ENCODE measurements around the gene MAGI2.
"Not testable (repeated sequence)": the region's sequence is repeated elsewhere in the genome, so short reads cannot be mapped to it uniquely, and the experiment has no call there.

The MAGI2 gene

DNA sequence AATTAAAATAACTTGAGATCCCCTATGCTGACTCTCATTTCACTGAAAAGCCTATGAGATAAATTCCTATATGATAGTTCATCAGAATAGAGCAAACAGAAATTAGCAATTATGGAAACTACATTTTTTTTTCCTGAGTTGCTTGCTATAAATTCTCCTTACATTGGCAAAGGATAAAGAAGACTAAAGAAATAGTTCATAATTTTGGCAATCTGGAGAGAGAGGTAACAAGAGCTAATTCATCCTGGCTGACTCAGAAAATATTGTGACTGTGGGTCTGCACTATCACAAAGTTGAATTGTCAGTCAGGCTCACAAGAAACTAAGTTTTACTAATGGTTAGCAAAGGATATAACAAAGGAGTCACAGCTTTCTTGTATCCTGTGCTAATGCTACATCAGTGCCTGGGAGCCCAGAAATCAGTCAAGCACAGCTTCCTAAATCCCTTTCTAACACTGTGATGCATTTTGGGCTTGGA, 483.0 kb downstream of the MAGI2 start:
- H3K4me1 ChIP-seq (ENCODE audit: insufficient read depth, low read length, poor library complexity, severe bottlenecking): no peaks in the 10 kb centered on the region
- H4K20me1 ChIP-seq (ENCODE audit: insufficient read depth, low read length, poor library complexity, severe bottlenecking): no peaks in the 10 kb centered on the region
- H3K27me3 ChIP-seq (ENCODE audit: insufficient read depth, low read length, poor library complexity, severe bottlenecking): no peaks in the 10 kb centered on the region
- H3K4me3 ChIP-seq (ENCODE audit: low read length, poor library complexity, severe bottlenecking): no peak overlapping the region
- TF ChIP-seq EZH2phosphoT487 (IDR thresholded peaks at IDR 0.05; ENCODE audit: borderline replicate concordance): no peak
- no peak for TF ChIP-seq CTCF (conservative IDR thresholded peaks at IDR 0.05; ENCODE audit: low read length)
- no peak overlapping the region for H3K4me2 ChIP-seq (ENCODE audit: low read depth, low read length, poor library complexity, severe bottlenecking)
- no peak overlapping the region for H3K9ac ChIP-seq (ENCODE audit: low read depth, low read length, poor library complexity, severe bottlenecking)
- H3K9me3 ChIP-seq (ENCODE audit: insufficient read depth, low read depth, low read length): no peaks in the 10 kb centered on the region
- H2AFZ ChIP-seq (ENCODE audit: low read length): no peak overlapping the region
- no peaks in the 10 kb centered on the region for H3K79me2 ChIP-seq (ENCODE audit: insufficient read depth, low read length)
- H3K36me3 ChIP-seq (ENCODE audit: insufficient read depth, low read length): no peaks in the 10 kb centered on the region
- no peaks in the 10 kb centered on the region for H3F3A ChIP-seq (ENCODE audit: low read depth)
- no peaks in the 10 kb centered on the region for H3K9me2 ChIP-seq (replicated peaks; ENCODE audit: low read depth, low read length)

DNA sequence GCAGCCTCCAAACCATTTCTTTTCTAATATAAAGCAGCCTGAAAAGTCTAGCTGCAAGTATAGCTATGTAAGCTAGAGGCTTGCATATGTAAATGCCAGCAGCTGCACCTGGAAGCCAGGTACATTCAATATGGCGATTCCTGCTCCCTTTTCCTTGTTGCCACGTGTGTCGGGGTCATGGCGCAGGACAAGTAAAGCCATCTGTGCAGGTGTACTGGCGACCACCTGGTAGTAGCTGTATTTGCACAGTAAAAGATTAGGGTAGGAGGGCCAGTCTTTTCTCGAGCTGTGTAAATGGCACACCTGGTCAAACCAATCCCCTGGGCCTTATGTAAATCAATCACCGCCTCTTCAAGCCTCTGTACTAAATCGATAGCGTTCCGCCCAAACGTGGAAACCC, 484.5 kb downstream of the MAGI2 start:
- no peaks in the 10 kb centered on the region for H3K79me2 ChIP-seq (ENCODE audit: insufficient read depth, low read length)
- no peak overlapping the region for H3K9ac ChIP-seq (ENCODE audit: low read depth, low read length, poor library complexity, severe bottlenecking)
- H3K4me1 ChIP-seq (ENCODE audit: insufficient read depth, low read length, poor library complexity, severe bottlenecking): no peaks in the 10 kb centered on the region
- no peaks in the 10 kb centered on the region for H3K36me3 ChIP-seq (ENCODE audit: insufficient read depth, low read length)
- H3K9me3 ChIP-seq (ENCODE audit: insufficient read depth, low read depth, low read length): no peaks in the 10 kb centered on the region
- no peak for TF ChIP-seq CTCF (conservative IDR thresholded peaks at IDR 0.05; ENCODE audit: low read length)
- TF ChIP-seq EZH2phosphoT487 (IDR thresholded peaks at IDR 0.05; ENCODE audit: borderline replicate concordance): no peak
- H3K9me2 ChIP-seq (replicated peaks; ENCODE audit: low read depth, low read length): no peaks in the 10 kb centered on the region
- H2AFZ ChIP-seq (ENCODE audit: low read length): no peak overlapping the region
- no peaks in the 10 kb centered on the region for H3F3A ChIP-seq (ENCODE audit: low read depth)
- no peaks in the 10 kb centered on the region for H3K27me3 ChIP-seq (ENCODE audit: insufficient read depth, low read length, poor library complexity, severe bottlenecking)
- H3K4me3 ChIP-seq (ENCODE audit: low read length, poor library complexity, severe bottlenecking): no peak overlapping the region
- no peak overlapping the region for H3K4me2 ChIP-seq (ENCODE audit: low read depth, low read length, poor library complexity, severe bottlenecking)
- no peaks in the 10 kb centered on the region for H4K20me1 ChIP-seq (ENCODE audit: insufficient read depth, low read length, poor library complexity, severe bottlenecking)

DNA sequence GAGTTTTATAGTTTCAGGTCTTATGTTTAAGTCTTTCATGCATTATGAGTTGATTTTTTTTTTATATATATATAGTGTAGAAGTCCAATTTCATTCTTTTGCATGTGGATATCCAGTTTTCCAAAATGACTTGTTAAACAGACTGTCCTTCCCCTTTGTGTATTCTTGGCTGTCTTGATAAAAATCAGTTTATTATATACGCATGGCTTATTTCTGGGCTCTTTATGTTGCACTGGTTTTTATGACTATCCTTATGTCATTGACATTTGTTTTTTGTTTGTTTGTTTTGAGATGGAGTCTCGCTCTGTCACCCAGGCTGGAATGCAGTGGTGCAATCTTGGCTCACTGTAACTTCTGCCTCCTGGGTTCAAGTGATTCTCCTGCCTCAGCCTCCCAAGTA, 485.9 kb downstream of the MAGI2 start:
- H3K4me1 ChIP-seq (ENCODE audit: insufficient read depth, low read length, poor library complexity, severe bottlenecking); H3K4me2 ChIP-seq (ENCODE audit: low read depth, low read length, poor library complexity, severe bottlenecking); H3K27me3 ChIP-seq (ENCODE audit: insufficient read depth, low read length, poor library complexity, severe bottlenecking); H3F3A ChIP-seq (ENCODE audit: low read depth); H3K36me3 ChIP-seq (ENCODE audit: insufficient read depth, low read length); H4K20me1 ChIP-seq (ENCODE audit: insufficient read depth, low read length, poor library complexity, severe bottlenecking); H2AFZ ChIP-seq (ENCODE audit: low read length); H3K4me3 ChIP-seq (ENCODE audit: low read length, poor library complexity, severe bottlenecking); H3K9me3 ChIP-seq (ENCODE audit: insufficient read depth, low read depth, low read length); H3K79me2 ChIP-seq (ENCODE audit: insufficient read depth, low read length); H3K9me2 ChIP-seq (replicated peaks; ENCODE audit: low read depth, low read length); H3K9ac ChIP-seq (ENCODE audit: low read depth, low read length, poor library complexity, severe bottlenecking): not testable (repeated sequence)

GRCh38 chr7:78967046-78967445, 486.4 kb downstream of the MAGI2 start:
- no peaks in the 10 kb centered on the region for H3K4me1 ChIP-seq (ENCODE audit: insufficient read depth, low read length, poor library complexity, severe bottlenecking)
- H3F3A ChIP-seq (ENCODE audit: low read depth): no peaks in the 10 kb centered on the region
- H3K9ac ChIP-seq (ENCODE audit: low read depth, low read length, poor library complexity, severe bottlenecking): no peak overlapping the region
- H3K9me2 ChIP-seq (replicated peaks; ENCODE audit: low read depth, low read length): no peaks in the 10 kb centered on the region
- TF ChIP-seq EZH2phosphoT487 (IDR thresholded peaks at IDR 0.05; ENCODE audit: borderline replicate concordance) (no peak), CTCF (conservative IDR thresholded peaks at IDR 0.05; ENCODE audit: low read length) (no peak)
- no peak overlapping the region for H3K4me3 ChIP-seq (ENCODE audit: low read length, poor library complexity, severe bottlenecking)
- no peaks in the 10 kb centered on the region for H3K79me2 ChIP-seq (ENCODE audit: insufficient read depth, low read length)
- no peaks in the 10 kb centered on the region for H4K20me1 ChIP-seq (ENCODE audit: insufficient read depth, low read length, poor library complexity, severe bottlenecking)
- no peaks in the 10 kb centered on the region for H3K27me3 ChIP-seq (ENCODE audit: insufficient read depth, low read length, poor library complexity, severe bottlenecking)
- H3K4me2 ChIP-seq (ENCODE audit: low read depth, low read length, poor library complexity, severe bottlenecking): no peak overlapping the region
- no peak overlapping the region for H2AFZ ChIP-seq (ENCODE audit: low read length)
- no peaks in the 10 kb centered on the region for H3K36me3 ChIP-seq (ENCODE audit: insufficient read depth, low read length)
- H3K9me3 ChIP-seq (ENCODE audit: insufficient read depth, low read depth, low read length): no peaks in the 10 kb centered on the region

Data from Loucy (cell line).